ENCODE results near the gene SPNS3. TPM values are rescaled to one million over a fixed set of nuclear protein-coding genes. Genes with fewer than 3 reads are reported as not detected.

The SPNS3 gene
- total and polyA plus RNA-seq, 7 donors = 0.09 TPM; not detected in 6

GRCh38 chr17:4525691-4526397, 92.1 kb downstream of the SPNS3 start:
- Histone ChIP-seq H3K27ac (no peak overlapping the region), H3K27me3 (ENCODE audit: insufficient read depth in 3 of 3, low read length in 2 of 3) (peaks cover 0 to 2% (median 0%) of the 10 kb centered on the region in 3 donors), H3K4me3 (no peak overlapping the region), H3K4me1 (no peaks in the 10 kb centered on the region), H3K9me3 (no peaks in the 10 kb centered on the region), H3K36me3 (ENCODE audit: insufficient read depth in 1 of 2, low read depth in 1 of 2) (no peaks in the 10 kb centered on the region)
- ATAC-seq = no peak
- TF ChIP-seq CTCF (IDR thresholded peaks at IDR 0.05) = no peak
- WGBS, 3 donors = 88 to 93% (median 88%) methylated on average over 11 of the region's 11 CpGs
- intact Hi-C loops (cut with DNase I) = loop anchor here in 1 of 2 donors (10.0 kb wide), 1 partner anchor 341 kb away; no protein-coding TSS in a partner anchor
- no peak for DNase-seq

GRCh38 chr17:4527134-4527533, 93.4 kb downstream of the SPNS3 start:
- ATAC-seq (no peak), DNase-seq (no peak)
- TF ChIP-seq CTCF (IDR thresholded peaks at IDR 0.05) = no peak
- Histone ChIP-seq H3K27ac (no peak overlapping the region), H3K4me1 (no peaks in the 10 kb centered on the region), H3K9me3 (no peaks in the 10 kb centered on the region), H3K27me3 (ENCODE audit: insufficient read depth in 3 of 3, low read length in 2 of 3) (peaks cover 0 to 2% (median 0%) of the 10 kb centered on the region in 3 donors), H3K36me3 (ENCODE audit: insufficient read depth in 1 of 2, low read depth in 1 of 2) (no peaks in the 10 kb centered on the region), H3K4me3 (no peak overlapping the region)
- 15 to 24% (median 22%) methylated on average over 1 of the region's 1 CpG for WGBS, 3 donors
- intact Hi-C loops (cut with DNase I) = loop anchor here in 1 of 2 donors (10.0 kb wide), 1 partner anchor 342 kb away; no protein-coding TSS in a partner anchor

GRCh38 chr17:4527566-4528125, 93.9 kb downstream of the SPNS3 start:
- 64 to 68% (median 67%) methylated on average over 12 of the region's 12 CpGs for WGBS, 3 donors
- H3K4me1 ChIP-seq = no peaks in the 10 kb centered on the region
- intact Hi-C loops (cut with DNase I) = loop anchor here in 1 of 2 donors (10.0 kb wide), 1 partner anchor 343 kb away; no protein-coding TSS in a partner anchor

GRCh38 chr17:4529533-4530152, 95.9 kb downstream of the SPNS3 start:
- no peaks in the 10 kb centered on the region for H3K36me3 ChIP-seq (ENCODE audit: insufficient read depth in 1 of 2, low read depth in 1 of 2)
- no peaks in the 10 kb centered on the region for H3K9me3 ChIP-seq
- ATAC-seq = no peak
- no peak for DNase-seq
- no peak overlapping the region for H3K4me3 ChIP-seq
- H3K27ac ChIP-seq = peak overlapping the region; percentile 2
- 64 to 69% (median 67%) methylated on average over 11 to 13 of the region's 13 CpGs for WGBS, 3 donors
- no peaks in the 10 kb centered on the region for H3K4me1 ChIP-seq
- intact Hi-C loops (cut with DNase I) = loop anchor here in 1 of 2 donors (10.0 kb wide), 1 partner anchor 345 kb away; no protein-coding TSS in a partner anchor
- peaks cover 0 to 2% (median 0%) of the 10 kb centered on the region in 3 donors for H3K27me3 ChIP-seq (ENCODE audit: insufficient read depth in 3 of 3, low read length in 2 of 3)
- TF ChIP-seq CTCF (IDR thresholded peaks at IDR 0.05) = no peak

More at GRCh38 chr17:4527566-4528125, 93.9 kb downstream of the SPNS3 start:
- Histone ChIP-seq H3K27me3 (ENCODE audit: insufficient read depth in 3 of 3, low read length in 2 of 3) (peaks cover 0 to 2% (median 0%) of the 10 kb centered on the region in 3 donors), H3K4me3 (no peak overlapping the region), H3K27ac (no peak overlapping the region), H3K9me3 (no peaks in the 10 kb centered on the region), H3K36me3 (ENCODE audit: insufficient read depth in 1 of 2, low read depth in 1 of 2) (no peaks in the 10 kb centered on the region)
- DNase-seq (no peak), ATAC-seq (no peak)
- TF ChIP-seq CTCF (IDR thresholded peaks at IDR 0.05) = no peak

Measured in psoas muscle (tissue), 8 donors.